ENCODE measurements around the gene CARMIL3. TPM values are rescaled to one million over a fixed set of nuclear protein-coding genes. Genes with fewer than 3 reads are reported as not detected.
"Not testable (repeated sequence)": the region's sequence is repeated elsewhere in the genome, so short reads cannot be mapped to it uniquely, and the experiment has no call there.

Gene CARMIL3
- total RNA-seq, 1 donor from 2014 or later = 1.2 TPM

DNA sequence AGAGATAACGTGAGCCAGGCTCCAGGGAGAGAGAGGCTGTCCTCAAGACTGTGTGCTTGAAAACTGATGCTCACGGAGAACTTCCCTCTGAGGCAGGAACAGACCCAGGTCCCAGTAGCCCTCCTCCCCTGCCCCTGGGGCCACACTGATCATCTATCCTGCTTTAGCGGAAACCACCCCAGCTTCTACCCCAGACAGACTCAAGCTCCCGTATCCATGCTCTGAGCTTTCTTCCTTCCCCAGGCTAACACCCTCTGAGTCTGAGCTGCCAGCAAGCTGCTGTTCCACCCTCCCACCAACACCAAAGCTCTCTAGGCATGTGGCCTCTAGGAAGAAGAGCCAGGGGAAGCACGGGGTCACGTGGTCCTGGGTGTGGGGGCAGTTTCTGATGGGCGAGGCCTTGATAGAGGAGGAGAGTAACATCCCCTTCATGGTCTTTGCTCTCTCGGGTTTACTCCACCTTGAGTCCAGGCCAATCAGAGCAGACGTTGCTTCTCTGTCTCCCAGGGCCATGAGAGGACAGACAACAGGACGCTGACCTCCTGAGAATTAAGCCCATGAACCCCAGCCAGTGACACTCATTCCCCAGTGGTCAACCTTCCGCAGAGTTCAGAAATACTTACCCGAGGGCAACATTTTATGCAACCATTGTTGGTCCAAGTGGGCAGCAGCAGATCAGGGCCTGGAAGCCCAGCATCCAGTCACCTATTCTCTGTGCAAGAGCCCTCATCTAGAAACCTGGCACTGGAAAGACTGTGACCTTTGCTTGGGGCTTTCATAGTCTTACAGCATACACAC lies 43.7 kb downstream of the CARMIL3 start:
- peak; percentile 55 for DNase-seq (ENCODE audit: low spot score)

DNA sequence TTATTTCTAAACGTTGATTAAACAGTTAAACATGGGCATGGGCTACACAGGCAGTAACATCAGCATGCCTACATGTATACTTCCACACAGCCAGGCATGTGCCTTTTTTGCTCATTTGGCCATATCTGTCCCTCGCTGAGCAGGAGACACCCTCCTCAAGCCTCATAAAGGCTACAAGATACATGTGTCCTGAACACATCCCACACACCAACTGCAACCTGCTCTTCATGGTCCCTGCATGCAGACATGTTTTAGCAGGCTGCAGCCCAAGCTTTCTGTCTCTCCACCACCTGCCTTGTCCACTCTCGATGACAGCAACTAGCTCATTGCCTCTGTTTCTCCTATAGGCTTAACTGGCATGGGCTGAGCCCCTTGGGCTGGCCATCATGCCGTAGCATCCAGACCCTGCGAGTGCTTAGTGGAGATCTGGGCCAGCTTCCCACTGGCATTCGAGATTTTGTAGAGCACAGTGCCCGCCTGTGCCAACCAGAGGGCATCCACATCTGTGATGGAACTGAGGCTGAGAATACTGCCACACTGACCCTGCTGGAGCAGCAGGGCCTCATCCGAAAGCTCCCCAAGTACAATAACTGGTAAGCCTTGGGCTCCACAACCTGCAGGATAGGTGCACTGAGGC lies 44.9 kb downstream of the CARMIL3 start:
- DNase-seq (ENCODE audit: low spot score) = no peak

DNA sequence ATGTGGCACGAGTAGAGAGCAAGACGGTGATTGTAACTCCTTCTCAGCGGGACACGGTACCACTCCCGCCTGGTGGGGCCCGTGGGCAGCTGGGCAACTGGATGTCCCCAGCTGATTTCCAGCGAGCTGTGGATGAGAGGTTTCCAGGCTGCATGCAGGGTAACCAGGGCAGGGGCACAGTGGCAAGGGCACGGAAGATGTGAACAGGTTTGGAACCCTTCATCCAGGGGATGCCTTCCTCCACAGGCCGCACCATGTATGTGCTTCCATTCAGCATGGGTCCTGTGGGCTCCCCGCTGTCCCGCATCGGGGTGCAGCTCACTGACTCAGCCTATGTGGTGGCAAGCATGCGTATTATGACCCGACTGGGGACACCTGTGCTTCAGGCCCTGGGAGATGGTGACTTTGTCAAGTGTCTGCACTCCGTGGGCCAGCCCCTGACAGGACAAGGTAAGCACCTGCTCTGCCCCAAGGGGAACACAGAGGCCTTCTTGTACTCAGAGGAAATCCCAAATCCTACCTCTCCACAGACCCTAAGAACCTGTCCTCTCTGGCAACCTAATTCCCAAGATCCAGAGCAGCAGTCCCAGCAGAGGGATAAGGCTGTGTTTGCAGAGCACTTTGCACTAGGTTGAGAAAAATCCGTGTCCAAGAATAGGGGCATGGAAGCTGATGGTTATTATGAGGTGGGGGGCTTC lies 46.6 kb downstream of the CARMIL3 start:
- no peak for DNase-seq (ENCODE audit: low spot score)

- DNase-seq (ENCODE audit: low spot score) = no peak
These were observed 47.4 kb downstream of the CARMIL3 start for GRCh38 chr14:24098927-24099813.

GRCh38 chr14:24100197-24100981 lies 48.6 kb downstream of the CARMIL3 start:
- no peak for DNase-seq (ENCODE audit: low spot score)

DNA sequence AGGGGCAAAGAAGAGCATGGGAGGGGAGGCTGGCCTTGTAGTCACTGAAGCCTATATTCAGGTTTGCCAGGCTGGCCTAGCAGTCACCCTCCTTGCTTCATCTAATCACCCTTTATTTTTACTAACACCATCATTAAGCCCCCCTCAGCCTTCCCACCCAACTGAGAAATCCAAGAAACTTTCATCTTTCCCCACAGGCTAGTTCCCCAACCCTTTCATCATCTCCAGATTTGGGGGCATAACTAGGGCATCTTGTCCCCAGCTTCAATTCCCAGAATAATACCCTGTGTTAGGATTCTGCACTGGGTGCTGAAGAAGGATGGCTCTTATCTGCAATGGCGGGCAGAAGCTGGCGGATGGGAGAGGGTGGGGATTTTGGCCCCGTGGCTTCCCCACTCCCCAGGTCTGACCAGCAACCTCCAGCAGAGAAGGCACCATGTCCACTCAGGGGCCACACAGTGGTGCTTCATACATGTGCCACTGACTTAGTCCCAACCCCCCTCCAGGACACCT lies 49.2 kb downstream of the CARMIL3 start:
- no peak for DNase-seq (ENCODE audit: low spot score)

DNA sequence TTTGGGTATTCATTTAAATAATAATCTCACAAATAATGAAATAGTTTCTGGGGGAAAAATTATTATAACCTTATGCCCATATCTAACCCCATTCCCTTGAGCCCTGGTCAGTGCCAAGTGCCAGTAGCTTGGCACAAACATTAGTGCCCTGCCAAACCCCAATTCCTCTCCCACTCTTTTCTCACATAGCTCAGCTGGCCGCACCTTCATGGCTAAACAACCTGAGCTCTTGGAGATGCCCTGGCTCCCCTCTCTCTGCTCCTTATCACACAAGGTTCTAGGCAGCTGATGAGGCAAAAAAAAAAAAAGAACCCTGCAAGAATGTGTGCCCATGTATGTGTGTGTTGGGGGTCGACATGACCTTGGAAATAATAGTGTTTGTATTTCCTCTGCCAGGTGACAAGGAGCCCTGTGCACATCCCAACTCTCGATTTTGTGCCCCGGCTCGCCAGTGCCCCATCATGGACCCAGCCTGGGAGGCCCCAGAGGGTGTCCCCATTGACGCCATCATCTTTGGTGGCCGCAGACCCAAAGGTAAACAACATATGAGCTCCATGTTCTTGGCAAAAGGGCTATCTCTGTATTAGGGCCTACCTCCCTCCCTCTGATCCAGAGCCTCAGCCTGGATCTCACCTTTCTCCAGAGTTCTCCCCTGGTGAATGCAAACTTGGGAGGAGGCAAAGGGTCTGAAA lies 50.7 kb downstream of the CARMIL3 start:
- DNase-seq (ENCODE audit: low spot score) = no peak

DNA sequence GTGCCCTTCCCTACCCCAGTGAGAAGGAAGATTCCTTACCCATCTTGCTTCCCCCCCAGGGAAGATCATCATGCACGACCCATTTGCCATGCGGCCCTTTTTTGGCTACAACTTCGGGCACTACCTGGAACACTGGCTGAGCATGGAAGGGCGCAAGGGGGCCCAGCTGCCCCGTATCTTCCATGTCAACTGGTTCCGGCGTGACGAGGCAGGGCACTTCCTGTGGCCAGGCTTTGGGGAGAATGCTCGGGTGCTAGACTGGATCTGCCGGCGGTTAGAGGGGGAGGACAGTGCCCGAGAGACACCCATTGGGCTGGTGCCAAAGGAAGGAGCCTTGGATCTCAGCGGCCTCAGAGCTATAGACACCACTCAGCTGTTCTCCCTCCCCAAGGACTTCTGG lies 51.6 kb downstream of the CARMIL3 start:
- DNase-seq (ENCODE audit: low spot score) = no peak

DNA sequence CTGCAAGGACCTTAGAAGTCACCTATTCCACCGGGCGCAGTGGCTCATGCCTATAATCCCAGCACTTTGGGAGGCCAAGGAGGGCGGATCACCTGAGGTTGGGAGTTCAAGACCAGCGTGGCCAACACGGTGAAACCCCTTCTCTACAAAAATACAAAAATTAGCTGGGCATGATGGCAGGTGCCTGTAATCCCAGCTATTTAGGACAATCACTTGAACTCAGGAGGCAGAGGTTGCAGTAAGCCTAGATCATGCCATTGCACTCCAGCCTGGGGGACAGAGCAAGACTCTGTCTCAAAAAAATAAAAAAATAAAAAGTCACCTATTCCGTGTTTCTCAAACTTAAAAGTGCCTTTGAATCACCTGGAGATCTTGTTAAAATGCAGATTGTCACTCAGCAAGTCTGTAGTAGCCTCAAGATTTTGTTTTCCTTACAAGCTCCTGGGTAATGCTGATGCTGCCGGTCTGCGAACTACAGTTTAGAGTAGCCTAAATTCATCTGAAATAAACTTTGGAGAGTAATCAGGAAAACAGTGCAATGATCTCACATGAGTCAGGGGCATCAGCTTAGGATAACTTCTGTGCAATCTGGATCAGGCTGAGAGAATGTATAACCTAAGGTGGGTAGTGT lies 53.9 kb downstream of the CARMIL3 start:
- DNase-seq (ENCODE audit: low spot score) = not testable (repeated sequence)

- DNase-seq (ENCODE audit: low spot score) = no peak
These were observed 55.0 kb downstream of the CARMIL3 start for GRCh38 chr14:24106672-24107271.

- DNase-seq (ENCODE audit: low spot score) = no peak
These were observed 56.6 kb downstream of the CARMIL3 start for GRCh38 chr14:24108336-24108874.

DNA sequence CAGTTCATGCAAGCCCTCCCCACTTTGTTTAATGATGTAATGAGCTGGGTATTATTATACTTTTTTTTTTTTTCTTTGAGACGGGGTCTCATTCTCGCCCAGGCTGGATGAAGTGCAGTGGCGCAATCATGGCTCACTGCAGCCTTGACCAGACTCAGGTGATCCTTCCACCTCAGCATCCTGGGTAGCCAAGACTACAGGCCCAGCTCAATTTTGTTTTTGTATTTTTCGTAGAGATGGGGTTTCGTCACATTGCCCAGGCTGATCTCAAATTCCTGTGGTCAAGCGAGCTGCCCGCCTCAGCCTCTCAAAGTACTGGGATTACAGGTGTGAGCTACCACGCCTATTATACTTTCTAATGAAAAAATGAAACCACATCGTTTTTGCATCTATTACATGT lies 58.3 kb downstream of the CARMIL3 start:
- DNase-seq (ENCODE audit: low spot score) = no peak

DNA sequence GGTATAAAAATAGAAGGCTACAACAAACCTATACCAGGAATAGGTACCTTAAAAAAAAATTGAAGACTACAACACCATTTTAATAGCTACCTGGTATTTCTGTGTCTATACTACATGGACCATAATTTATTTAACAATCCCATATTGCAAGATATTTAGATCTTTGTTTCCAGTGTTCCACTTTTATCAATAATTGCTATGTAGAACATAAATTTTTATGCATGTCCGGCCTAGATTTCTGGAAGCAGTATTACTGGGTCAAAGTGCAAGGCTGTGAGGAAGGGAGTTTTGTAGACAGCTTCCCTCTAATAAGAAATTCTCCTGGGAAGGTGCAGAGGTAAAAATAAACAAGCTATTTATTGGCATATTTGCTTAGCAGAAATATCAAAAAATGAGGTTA lies 58.7 kb downstream of the CARMIL3 start:
- DNase-seq (ENCODE audit: low spot score) = no peak

DNA sequence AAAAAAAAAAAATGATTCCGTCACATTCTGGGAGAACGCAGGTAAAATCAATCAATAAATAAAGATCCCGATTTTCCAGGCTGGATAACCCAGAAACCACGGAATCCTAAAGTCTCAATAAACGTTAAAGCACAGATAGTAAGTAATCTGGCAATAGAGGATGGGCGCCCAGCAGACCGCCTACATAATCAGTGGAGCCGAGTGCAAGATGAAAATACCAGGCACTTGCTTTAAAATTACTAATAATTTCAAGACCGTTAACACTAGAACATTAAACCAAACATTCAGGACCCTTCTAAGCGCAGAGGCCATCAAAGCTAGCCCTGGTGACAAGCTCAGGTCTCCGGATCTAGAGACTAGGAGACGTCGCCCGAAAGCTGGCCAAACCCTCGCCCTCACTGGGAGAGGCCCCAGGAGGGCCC lies 61.6 kb downstream of the CARMIL3 start:
- no peak for DNase-seq (ENCODE audit: low spot score)

GRCh38 chr14:24113801-24114531 lies 62.2 kb downstream of the CARMIL3 start:
- DNase-seq (ENCODE audit: low spot score) = peak; percentile 95

DNA sequence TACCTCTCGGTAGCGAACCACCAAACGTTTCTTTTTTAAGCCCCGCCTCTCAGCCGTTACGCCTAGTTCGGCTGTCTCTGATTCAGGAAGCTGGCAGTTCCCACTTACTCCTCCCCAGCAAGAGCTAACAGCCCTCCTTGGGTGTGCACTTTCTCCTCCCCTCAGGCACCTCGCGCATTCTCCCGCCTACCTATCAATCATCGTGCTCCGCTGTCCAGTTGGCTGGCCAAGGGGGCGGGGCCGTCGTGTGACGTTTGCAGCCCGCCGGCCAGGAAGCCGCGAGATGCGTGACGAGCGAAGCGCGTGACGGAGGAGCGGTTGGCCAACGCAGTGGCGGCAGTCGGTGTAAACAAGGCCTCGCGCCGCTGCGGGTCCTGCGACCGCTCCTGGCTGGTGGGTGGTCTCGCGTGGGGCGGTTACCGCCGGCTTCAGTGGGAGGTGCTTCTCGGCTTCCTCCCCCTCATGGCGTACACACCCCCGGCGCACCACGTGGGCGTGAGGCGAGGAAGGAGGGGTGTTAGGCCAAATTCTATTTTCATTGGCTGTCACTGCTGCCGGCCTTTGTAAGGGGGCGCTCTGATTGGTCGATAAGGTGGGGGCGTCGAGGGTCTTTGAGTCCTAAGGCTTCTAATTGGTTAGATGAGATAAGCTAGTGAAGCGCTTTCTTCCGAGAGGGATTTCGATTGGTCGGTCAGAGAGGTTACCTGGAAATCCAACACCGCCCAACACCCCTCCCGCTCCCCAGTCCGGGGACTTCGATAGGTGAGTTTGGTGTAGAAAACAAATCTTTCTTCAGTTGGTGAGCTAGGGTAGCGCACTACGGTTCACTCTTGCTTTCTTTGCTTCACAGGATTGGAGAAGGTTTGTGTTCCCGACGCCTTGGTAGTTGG lies 63.0 kb downstream of the CARMIL3 start, which contains the start of the genes DCAF11 and NRL:
TSS of gene DCAF11 (plus strand) at position 246 of the 890 bp plus-strand sequence. CDS start 818 bp downstream, outside the sequence.
TSS of gene NRL (minus strand) at position 418 of the 890 bp plus-strand sequence. CDS start 32,101 bp downstream, outside the sequence.
- DNase-seq (ENCODE audit: low spot score) = peak; percentile 100

Measured in umbilical cord (tissue), 2 donors.